HepG2 (cell line): Measurements from ENCODE around the gene PXMP4. TPM values are rescaled to one million over a fixed set of nuclear protein-coding genes. Genes with fewer than 3 reads are reported as not detected.
A peak's percentile ranks its signal among the peaks of the same experiment; 100 is the strongest.

Experiments
- ATAC-seq: fragments of 200-7000 bp; cut with Tn5 transposase; 3 replicates; pipeline ENCODE4 v1.9.1; 2020; ENCODE audit warnings: mild to moderate bottlenecking, moderate library complexity
- BruUV-seq: library from RNA; stranded (reverse); fragments of 400-500 nt; replicated peaks from 2 replicates; lab custom pipeline; 2021; lab: Mats Ljungman, UMichigan
- CTCF ChIA-PET: fragments of 300-600 bp; formaldehyde crosslinking; extraction: SDS; loops from one replicate; lab custom pipeline; 2021; ENCODE audit warnings: low total read pairs, inconsistent platforms, low intra/inter-chr PET ratio; lab: Yijun Ruan, JAX
- POLR2A ChIA-PET: fragments of 350-600 bp; sonication (Branson Sonifier 250); formaldehyde crosslinking; loops from one replicate; lab custom pipeline; 2020; ENCODE audit warnings: antibody characterized with exemption, inconsistent platforms; lab: Yijun Ruan, JAX
- DNase-seq: peaks from one replicate; pipeline ENCODE4 v3.0.0-alpha.2; 2015; ENCODE audit warnings: low spot score
- FAIRE-seq: peaks from 3 replicates; lab custom pipeline; 2011; peaks lifted over from hg19 to GRCh38; lab: Jason Lieb, UNC
- H2AFZ ChIP-seq: one replicate; pipeline ENCODE4 v1.6.1; 2011; ENCODE audit warnings: low read length, inconsistent platforms
- H3K27ac ChIP-seq: fragments of 300-600 bp; 3 replicates; pipeline ENCODE4 v1.8.0; 2011; ENCODE audit warnings: mixed run types, mild to moderate bottlenecking, mixed read lengths, low read length, inconsistent platforms; ENCODE audit not compliant: insufficient read depth; ENCODE audit errors: extremely low read length
- H3K27me3 ChIP-seq, 2 experiments: fragments of 200-600 bp in 1 of 2; 2 replicates in 1 of 2; 3 replicates in 1 of 2; pipeline versions ENCODE4 v1.6.0 to v1.8.0; 2011; ENCODE audit warnings: low read length in 2 of 2, mild to moderate bottlenecking in 2 of 2, moderate library complexity in 2 of 2, inconsistent platforms in 1 of 2; ENCODE audit not compliant: insufficient read depth in 2 of 2, control insufficient read depth in 1 of 2
- H3K36me3 ChIP-seq, 2 experiments: fragments of 200-600 bp in 1 of 2; replicated peaks in 1 of 2; 2 replicates in 1 of 2; 3 replicates in 1 of 2; pipeline versions ENCODE4 v1.5.1 to v1.8.0; 2011; ENCODE audit warnings: low read length in 2 of 2, inconsistent platforms in 1 of 2; ENCODE audit not compliant: insufficient read depth in 2 of 2, control insufficient read depth in 1 of 2
- H3K4me1 ChIP-seq: 2 replicates; pipeline ENCODE4 v1.5.1; 2012; ENCODE audit warnings: low read length, inconsistent platforms; ENCODE audit not compliant: insufficient read depth
- H3K4me2 ChIP-seq: 2 replicates; pipeline ENCODE4 v1.6.0; 2011; ENCODE audit warnings: low read depth, low read length, inconsistent platforms
- H3K4me3 ChIP-seq, 3 experiments: fragments of 200-600 bp in 1 of 3; sonication (generic), shearing (Covaris generic) in 1 of 3; replicated peaks in 1 of 3; 2 replicates each; pipeline ENCODE4 v1.5.1; 2011 to 2016; ENCODE audit warnings: low read length in 3 of 3, inconsistent platforms in 2 of 3, low read depth in 2 of 3, mild to moderate bottlenecking in 2 of 3, control low read depth in 1 of 3, mixed read lengths in 1 of 3; ENCODE audit not compliant: insufficient read depth in 1 of 3
- H3K79me2 ChIP-seq: one replicate; pipeline ENCODE4 v1.6.1; 2011; ENCODE audit warnings: low read length, inconsistent platforms; ENCODE audit not compliant: insufficient read depth
- H3K9ac ChIP-seq: 2 replicates; pipeline ENCODE4 v1.6.0; 2011; ENCODE audit warnings: mild to moderate bottlenecking, low read depth, low read length, inconsistent platforms; ENCODE audit not compliant: insufficient read depth
- H3K9me3 ChIP-seq: 2 replicates; pipeline ENCODE4 v1.5.1; 2012; ENCODE audit warnings: mild to moderate bottlenecking, low read length
- H4K20me1 ChIP-seq: 2 replicates; pipeline ENCODE4 v1.6.0; 2011; ENCODE audit warnings: inconsistent platforms, mild to moderate bottlenecking, low read length, moderate library complexity; ENCODE audit not compliant: insufficient read depth
- ASH2L ChIP-seq: fragments of 300-600, 200-600 bp; sonication (generic); IDR thresholded peaks from 2 replicates; pipeline ENCODE4 v1.7.0; 2017; ENCODE audit warnings: low read depth, mild to moderate bottlenecking, moderate library complexity, mixed read lengths, low read length; ENCODE audit not compliant: insufficient read length
- CREB1 ChIP-seq, 2 experiments: fragments of 450-650 bp in 1 of 2; IDR thresholded peaks; 2 replicates each; pipeline ENCODE4 v1.6.1; 2016 to 2017; ENCODE audit warnings: control low read depth in 1 of 2, mild to moderate bottlenecking in 1 of 2, missing compliant biosample characterization in 1 of 2, missing genetic modification characterization in 1 of 2
- ZNF264 ChIP-seq: sonication (generic); formaldehyde crosslinking; IDR thresholded peaks from 2 replicates; pipeline ENCODE4 v1.4.0; 2020; ENCODE audit warnings: missing genetic modification reagents
- WGBS: methylation state at CpG from one replicate; pipeline ENCODE4 v1.1.6; 2017; ENCODE audit warnings: low lambda C conversion rate; 5-methylcytosine and 5-hydroxymethylcytosine counted together
- in situ Hi-C: cut with HindIII; loops from 2 replicates; pipeline ENCODE4 v1.10.0; 2017; ENCODE audit warnings: low pct_unique_long_range_greater_than_20kb; ENCODE audit not compliant: extremely low pct_ligation_motif_present
- intact Hi-C: fragments of 100-400 bp; cut with micrococcal nuclease; formaldehyde crosslinking; loops from one replicate; pipeline ENCODE4 v1.10.0; 2022; ENCODE audit not compliant: unreplicated experiment
- polyA plus RNA-seq, 8 experiments: library from polyadenylated mRNA; depleted of rRNA in 3 of 8; stranded (reverse) in 7 of 8; unstranded in 1 of 8; fragments of >200 nt; fragmentation: Illumina TruSeq in 4 of 8; extraction: Trizol in 4 of 8; gene quantifications; 2 replicates each; pipeline versions ENCODE4 v1.2.1 to v1.2.3, GENCODE V29; 2011 to 2016; ENCODE audit warnings: low read depth in 4 of 8, missing spikeins in 1 of 8, mixed read lengths in 1 of 8; ENCODE audit not compliant: insufficient read depth in 1 of 8
- total RNA-seq, 5 experiments: library from RNA; depleted of rRNA; stranded (reverse); fragments of >200 nt; fragmentation: Illumina TruSeq; extraction: Trizol; gene quantifications; 2 replicates each; pipeline ENCODE4 v1.2.3, GENCODE V29; 2016; ENCODE audit warnings: low read depth in 1 of 5
- TF ChIP-seq, protein P1 (sequence below): sonication (generic); formaldehyde crosslinking; IDR thresholded peaks from 2 replicates; pipeline ENCODE4 v1.8.1; 2022; ENCODE audit warnings: mild to moderate bottlenecking, missing genetic modification reagents
- TF ChIP-seq, protein P2 (sequence below): IDR thresholded peaks from 2 replicates; pipeline ENCODE4 v1.6.1; 2012; ENCODE audit warnings: low read length, improper control_type of control experiment
- TF ChIP-seq, protein P3 (sequence below): sonication (generic); formaldehyde crosslinking; IDR thresholded peaks from 2 replicates; pipeline ENCODE4 v1.5.1; 2020; ENCODE audit warnings: missing genetic modification reagents, mild to moderate bottlenecking, borderline replicate concordance

Gene PXMP4
- total and polyA plus RNA-seq, 2 of the 13 experiments (the other 11 are each of a cell fraction or from before 2014, with no cell fraction given), result not detected

DNA sequence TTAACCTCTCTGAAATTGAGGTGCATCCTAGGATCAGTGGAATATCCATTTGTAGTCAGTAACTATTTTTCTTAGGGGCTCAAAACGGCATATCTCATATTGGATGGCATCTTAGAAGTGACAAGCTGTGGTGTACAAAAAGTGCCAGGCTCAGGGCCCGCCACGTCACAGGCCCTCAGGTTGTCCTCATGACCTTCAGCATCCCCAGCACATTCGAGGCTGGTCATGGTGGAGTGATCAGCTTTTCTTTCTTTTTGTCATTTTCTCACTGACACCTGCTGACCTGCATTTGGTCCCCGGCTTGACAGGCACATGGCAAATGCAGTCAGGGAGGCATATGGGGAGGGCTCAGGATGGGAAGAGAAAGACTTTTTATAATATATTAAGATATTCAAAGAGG is 26.8 kb downstream of the PXMP4 start:
- no peak for DNase-seq
- Histone ChIP-seq H3K9me3 (no peaks in the 10 kb centered on the region), H3K4me2 (peak overlapping the region; percentile 14; the same call in 1 of the 2 replicates), H3K9ac (no peak overlapping the region), H4K20me1 (no peaks in the 10 kb centered on the region), H2AFZ (no peak overlapping the region), H3K27ac (no peak overlapping the region), H3K4me3 (no peak overlapping the region; a peak in 1 of 6 replicates), H3K27me3 (no peaks in the 10 kb centered on the region), H3K36me3 (no peaks in the 10 kb centered on the region)
- BruUV-seq, result no TSS peak
- intact Hi-C loops (no loop called here), in situ Hi-C loops (no loop called here)
- ATAC-seq, result no peak
- CTCF ChIA-PET, result no interaction called here
- POLR2A ChIA-PET, result interaction anchor here (2.0 kb wide), 1 partner anchor 11 kb away, joined by 6 read pairs; no protein-coding TSS in a partner anchor
- FAIRE-seq, result no peak
- WGBS, result 42% methylated on average over 5 of the region's 5 CpGs
- TF ChIP-seq ASH2L (no peak), CREB1 (IDR thresholded peaks at IDR 0.05) (peak; percentile 69), CREB1 (CRISPR knock-in tag; IDR thresholded peaks at IDR 0.05) (no peak), ZNF264 (no peak)
- TF ChIP-seq, protein P1, sequence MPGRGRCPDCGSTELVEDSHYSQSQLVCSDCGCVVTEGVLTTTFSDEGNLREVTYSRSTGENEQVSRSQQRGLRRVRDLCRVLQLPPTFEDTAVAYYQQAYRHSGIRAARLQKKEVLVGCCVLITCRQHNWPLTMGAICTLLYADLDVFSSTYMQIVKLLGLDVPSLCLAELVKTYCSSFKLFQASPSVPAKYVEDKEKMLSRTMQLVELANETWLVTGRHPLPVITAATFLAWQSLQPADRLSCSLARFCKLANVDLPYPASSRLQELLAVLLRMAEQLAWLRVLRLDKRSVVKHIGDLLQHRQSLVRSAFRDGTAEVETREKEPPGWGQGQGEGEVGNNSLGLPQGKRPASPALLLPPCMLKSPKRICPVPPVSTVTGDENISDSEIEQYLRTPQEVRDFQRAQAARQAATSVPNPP (CRISPR knock-in tag), result no peak
- TF ChIP-seq, protein P2, sequence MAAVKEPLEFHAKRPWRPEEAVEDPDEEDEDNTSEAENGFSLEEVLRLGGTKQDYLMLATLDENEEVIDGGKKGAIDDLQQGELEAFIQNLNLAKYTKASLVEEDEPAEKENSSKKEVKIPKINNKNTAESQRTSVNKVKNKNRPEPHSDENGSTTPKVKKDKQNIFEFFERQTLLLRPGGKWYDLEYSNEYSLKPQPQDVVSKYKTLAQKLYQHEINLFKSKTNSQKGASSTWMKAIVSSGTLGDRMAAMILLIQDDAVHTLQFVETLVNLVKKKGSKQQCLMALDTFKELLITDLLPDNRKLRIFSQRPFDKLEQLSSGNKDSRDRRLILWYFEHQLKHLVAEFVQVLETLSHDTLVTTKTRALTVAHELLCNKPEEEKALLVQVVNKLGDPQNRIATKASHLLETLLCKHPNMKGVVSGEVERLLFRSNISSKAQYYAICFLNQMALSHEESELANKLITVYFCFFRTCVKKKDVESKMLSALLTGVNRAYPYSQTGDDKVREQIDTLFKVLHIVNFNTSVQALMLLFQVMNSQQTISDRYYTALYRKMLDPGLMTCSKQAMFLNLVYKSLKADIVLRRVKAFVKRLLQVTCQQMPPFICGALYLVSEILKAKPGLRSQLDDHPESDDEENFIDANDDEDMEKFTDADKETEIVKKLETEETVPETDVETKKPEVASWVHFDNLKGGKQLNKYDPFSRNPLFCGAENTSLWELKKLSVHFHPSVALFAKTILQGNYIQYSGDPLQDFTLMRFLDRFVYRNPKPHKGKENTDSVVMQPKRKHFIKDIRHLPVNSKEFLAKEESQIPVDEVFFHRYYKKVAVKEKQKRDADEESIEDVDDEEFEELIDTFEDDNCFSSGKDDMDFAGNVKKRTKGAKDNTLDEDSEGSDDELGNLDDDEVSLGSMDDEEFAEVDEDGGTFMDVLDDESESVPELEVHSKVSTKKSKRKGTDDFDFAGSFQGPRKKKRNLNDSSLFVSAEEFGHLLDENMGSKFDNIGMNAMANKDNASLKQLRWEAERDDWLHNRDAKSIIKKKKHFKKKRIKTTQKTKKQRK, result no peak
- TF ChIP-seq, protein P3, sequence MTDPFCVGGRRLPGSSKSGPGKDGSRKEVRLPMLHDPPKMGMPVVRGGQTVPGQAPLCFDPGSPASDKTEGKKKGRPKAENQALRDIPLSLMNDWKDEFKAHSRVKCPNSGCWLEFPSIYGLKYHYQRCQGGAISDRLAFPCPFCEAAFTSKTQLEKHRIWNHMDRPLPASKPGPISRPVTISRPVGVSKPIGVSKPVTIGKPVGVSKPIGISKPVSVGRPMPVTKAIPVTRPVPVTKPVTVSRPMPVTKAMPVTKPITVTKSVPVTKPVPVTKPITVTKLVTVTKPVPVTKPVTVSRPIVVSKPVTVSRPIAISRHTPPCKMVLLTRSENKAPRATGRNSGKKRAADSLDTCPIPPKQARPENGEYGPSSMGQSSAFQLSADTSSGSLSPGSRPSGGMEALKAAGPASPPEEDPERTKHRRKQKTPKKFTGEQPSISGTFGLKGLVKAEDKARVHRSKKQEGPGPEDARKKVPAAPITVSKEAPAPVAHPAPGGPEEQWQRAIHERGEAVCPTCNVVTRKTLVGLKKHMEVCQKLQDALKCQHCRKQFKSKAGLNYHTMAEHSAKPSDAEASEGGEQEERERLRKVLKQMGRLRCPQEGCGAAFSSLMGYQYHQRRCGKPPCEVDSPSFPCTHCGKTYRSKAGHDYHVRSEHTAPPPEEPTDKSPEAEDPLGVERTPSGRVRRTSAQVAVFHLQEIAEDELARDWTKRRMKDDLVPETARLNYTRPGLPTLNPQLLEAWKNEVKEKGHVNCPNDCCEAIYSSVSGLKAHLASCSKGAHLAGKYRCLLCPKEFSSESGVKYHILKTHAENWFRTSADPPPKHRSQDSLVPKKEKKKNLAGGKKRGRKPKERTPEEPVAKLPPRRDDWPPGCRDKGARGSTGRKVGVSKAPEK (CRISPR knock-in tag), result no peak
- TF ChIP-seq, all 625 proteins: peak for 1
- Histone ChIP-seq H3K79me2 (no peaks in the 10 kb centered on the region), H3K4me1 (peaks cover 66% of the 10 kb centered on the region)
